ENCODE results near the gene NPLOC4. TPM values are rescaled to one million over a fixed set of nuclear protein-coding genes. Genes with fewer than 3 reads are reported as not detected.
A peak's percentile ranks its signal among the peaks of the same experiment; 100 is the strongest.

Gene NPLOC4
- total RNA-seq, 1 donor: 46.5 TPM

- H3K4me1 ChIP-seq (ENCODE audit: insufficient read depth, low read length): peaks cover 30% of the 10 kb centered on the region
- H3K27me3 ChIP-seq (ENCODE audit: insufficient read depth, low read length): no peaks in the 10 kb centered on the region
- H3K9me3 ChIP-seq (ENCODE audit: low read depth, low read length): no peaks in the 10 kb centered on the region
- H3K4me3 ChIP-seq (ENCODE audit: low read length): no peak overlapping the region
These were observed 30.8 kb upstream of the NPLOC4 start for GRCh38 chr17:81667754-81668153.

- peaks cover 30% of the 10 kb centered on the region for H3K4me1 ChIP-seq (ENCODE audit: insufficient read depth, low read length)
- peak within 1 kb of the TSS; percentile 90 for H3K4me3 ChIP-seq (ENCODE audit: low read length)
- no peaks in the 10 kb centered on the region for H3K27me3 ChIP-seq (ENCODE audit: insufficient read depth, low read length)
- no peaks in the 10 kb centered on the region for H3K9me3 ChIP-seq (ENCODE audit: low read depth, low read length)
These were observed 29.7 kb upstream of the NPLOC4 start, which contains the start of the genes CCDC137 and OXLD1 for GRCh38 chr17:81666342-81667191. TSS of gene CCDC137 (plus strand) at chr17:81666737. CDS start at chr17:81666767, 30 bp downstream. TSS of gene OXLD1 (minus strand) at chr17:81666605. CDS start at chr17:81666577, 28 bp downstream.

- no peaks in the 10 kb centered on the region for H3K27me3 ChIP-seq (ENCODE audit: insufficient read depth, low read length)
- peak overlapping the region; percentile 90 for H3K4me3 ChIP-seq (ENCODE audit: low read length)
- H3K9me3 ChIP-seq (ENCODE audit: low read depth, low read length): no peaks in the 10 kb centered on the region
- H3K4me1 ChIP-seq (ENCODE audit: insufficient read depth, low read length): peaks cover 30% of the 10 kb centered on the region
These were observed 29.1 kb upstream of the NPLOC4 start for GRCh38 chr17:81666092-81666341.

- no peaks in the 10 kb centered on the region for H3K27me3 ChIP-seq (ENCODE audit: insufficient read depth, low read length)
- no peaks in the 10 kb centered on the region for H3K9me3 ChIP-seq (ENCODE audit: low read depth, low read length)
- H3K4me1 ChIP-seq (ENCODE audit: insufficient read depth, low read length): peaks cover 30% of the 10 kb centered on the region
- H3K4me3 ChIP-seq (ENCODE audit: low read length): peak overlapping the region; percentile 90
These were observed 28.5 kb upstream of the NPLOC4 start for GRCh38 chr17:81665205-81666091.

- H3K4me3 ChIP-seq (ENCODE audit: low read length): no peak overlapping the region
- H3K27me3 ChIP-seq (ENCODE audit: insufficient read depth, low read length): no peaks in the 10 kb centered on the region
- H3K4me1 ChIP-seq (ENCODE audit: insufficient read depth, low read length): peaks cover 30% of the 10 kb centered on the region
- H3K9me3 ChIP-seq (ENCODE audit: low read depth, low read length): no peaks in the 10 kb centered on the region
These were observed 27.1 kb upstream of the NPLOC4 start for GRCh38 chr17:81664051-81664470.

- H3K27me3 ChIP-seq (ENCODE audit: insufficient read depth, low read length): no peaks in the 10 kb centered on the region
- peaks cover 17% of the 10 kb centered on the region for H3K4me1 ChIP-seq (ENCODE audit: insufficient read depth, low read length)
These were observed 25.1 kb upstream of the NPLOC4 start for GRCh38 chr17:81662002-81662401.

GRCh38 chr17:81660441-81660840 is 23.5 kb upstream of the NPLOC4 start:
- H3K27me3 ChIP-seq (ENCODE audit: insufficient read depth, low read length): no peaks in the 10 kb centered on the region
- H3K9me3 ChIP-seq (ENCODE audit: low read depth, low read length): no peaks in the 10 kb centered on the region
- no peak overlapping the region for H3K4me3 ChIP-seq (ENCODE audit: low read length)
- peaks cover 12% of the 10 kb centered on the region for H3K4me1 ChIP-seq (ENCODE audit: insufficient read depth, low read length)

More at GRCh38 chr17:81662002-81662401, 25.1 kb upstream of the NPLOC4 start:
- Histone ChIP-seq H3K9me3 (ENCODE audit: low read depth, low read length) (no peaks in the 10 kb centered on the region), H3K4me3 (ENCODE audit: low read length) (no peak overlapping the region)

- Histone ChIP-seq H3K27me3 (ENCODE audit: insufficient read depth, low read length) (no peaks in the 10 kb centered on the region), H3K4me3 (ENCODE audit: low read length) (no peak overlapping the region), H3K4me1 (ENCODE audit: insufficient read depth, low read length) (peaks cover 5% of the 10 kb centered on the region), H3K9me3 (ENCODE audit: low read depth, low read length) (no peaks in the 10 kb centered on the region)
These were observed 22.1 kb upstream of the NPLOC4 start for GRCh38 chr17:81659038-81659437.

GRCh38 chr17:81656835-81657234 is 19.9 kb upstream of the NPLOC4 start:
- Histone ChIP-seq H3K9me3 (ENCODE audit: low read depth, low read length) (no peaks in the 10 kb centered on the region), H3K4me1 (ENCODE audit: insufficient read depth, low read length) (peaks cover 18% of the 10 kb centered on the region), H3K27me3 (ENCODE audit: insufficient read depth, low read length) (no peaks in the 10 kb centered on the region), H3K4me3 (ENCODE audit: low read length) (no peak overlapping the region)

GRCh38 chr17:81656118-81656743 is 19.3 kb upstream of the NPLOC4 start, which contains the start of gene PDE6G:
TSS of gene PDE6G (minus strand) at chr17:81656542. CDS start at chr17:81653305, 3,237 bp downstream.
- Histone ChIP-seq H3K27me3 (ENCODE audit: insufficient read depth, low read length) (no peaks in the 10 kb centered on the region), H3K9me3 (ENCODE audit: low read depth, low read length) (no peaks in the 10 kb centered on the region), H3K4me3 (ENCODE audit: low read length) (no peak within 1 kb of the TSS), H3K4me1 (ENCODE audit: insufficient read depth, low read length) (peaks cover 18% of the 10 kb centered on the region)

GRCh38 chr17:81655378-81656117 is 18.6 kb upstream of the NPLOC4 start:
- Histone ChIP-seq H3K4me3 (ENCODE audit: low read length) (no peak overlapping the region), H3K4me1 (ENCODE audit: insufficient read depth, low read length) (peaks cover 18% of the 10 kb centered on the region), H3K27me3 (ENCODE audit: insufficient read depth, low read length) (no peaks in the 10 kb centered on the region), H3K9me3 (ENCODE audit: low read depth, low read length) (no peaks in the 10 kb centered on the region)

GRCh38 chr17:81652906-81653771 is 16.2 kb upstream of the NPLOC4 start:
- Histone ChIP-seq H3K4me1 (ENCODE audit: insufficient read depth, low read length) (peaks cover 18% of the 10 kb centered on the region), H3K27me3 (ENCODE audit: insufficient read depth, low read length) (peaks cover 5% of the 10 kb centered on the region), H3K4me3 (ENCODE audit: low read length) (peak overlapping the region; percentile 30), H3K9me3 (ENCODE audit: low read depth, low read length) (no peaks in the 10 kb centered on the region)

GRCh38 chr17:81651692-81652091 is 14.8 kb upstream of the NPLOC4 start:
- Histone ChIP-seq H3K4me3 (ENCODE audit: low read length) (no peak overlapping the region), H3K4me1 (ENCODE audit: insufficient read depth, low read length) (peaks cover 13% of the 10 kb centered on the region), H3K27me3 (ENCODE audit: insufficient read depth, low read length) (peaks cover 5% of the 10 kb centered on the region)

More at GRCh38 chr17:81651692-81652091, 14.8 kb upstream of the NPLOC4 start:
- no peaks in the 10 kb centered on the region for H3K9me3 ChIP-seq (ENCODE audit: low read depth, low read length)
